Measurements from ENCODE around the gene TFDP1. TPM values are rescaled to one million over a fixed set of nuclear protein-coding genes. Genes with fewer than 3 reads are reported as not detected.

Gene TFDP1
- total and polyA plus RNA-seq, 2 of the 4 experiments (the other 2 are of a cell fraction) = 59.3 to 97.0 TPM

- Histone ChIP-seq H3K9me1 (ENCODE audit: insufficient read depth, low read length) (no peaks in the 10 kb centered on the region), H4K91ac (ENCODE audit: insufficient read depth, low read depth, low read length) (no peak overlapping the region), H3K9me3 (ENCODE audit: control insufficient read depth, insufficient read depth, low read length) (peaks cover 5% of the 10 kb centered on the region; the same call in 1 of the 2 replicates), H4K20me1 (ENCODE audit: insufficient read depth, low read length) (no peaks in the 10 kb centered on the region), H3K4me2 (ENCODE audit: low read depth, low read length) (no peak overlapping the region), H3K36me3 (ENCODE audit: control insufficient read depth, insufficient read depth, low read length) (no peaks in the 10 kb centered on the region), H3K27me3 (ENCODE audit: control insufficient read depth, insufficient read depth, low read length) (peaks cover 5% of the 10 kb centered on the region), H3K14ac (replicated peaks; ENCODE audit: low read depth, low read length) (no peak overlapping the region), H4K5ac (ENCODE audit: low read depth, low read length) (no peak overlapping the region), H3K4me3 (ENCODE audit: insufficient read depth, low read depth, low read length) (no peak overlapping the region), H2BK20ac (ENCODE audit: low read depth, low read length) (no peak overlapping the region), H3K9ac (ENCODE audit: low read depth, low read length) (no peak overlapping the region), H3K79me1 (ENCODE audit: low read depth in 1 of 2, low read length in 2 of 2) (no peaks in the 10 kb centered on the region), H2BK5ac (ENCODE audit: low read depth, low read length, poor library complexity, severe bottlenecking) (no peak overlapping the region), H2AFZ (replicated peaks; ENCODE audit: low read length, poor library complexity) (no peak overlapping the region), H2BK15ac (ENCODE audit: low read depth, low read length) (no peak overlapping the region), H3K4me1 (ENCODE audit: control insufficient read depth, insufficient read depth, low read length) (no peaks in the 10 kb centered on the region), H3K18ac (ENCODE audit: low read depth, low read length) (no peak overlapping the region), H4K8ac (ENCODE audit: low read depth in 2 of 2, low read length in 2 of 2) (no peak overlapping the region), H3K23ac (ENCODE audit: low read depth, low read length) (no peak overlapping the region), H3K4ac (ENCODE audit: low read depth, low read length) (no peak overlapping the region), H2BK120ac (ENCODE audit: low read depth, low read length) (no peak overlapping the region), H3K56ac (ENCODE audit: extremely low read depth, insufficient read depth, low read length) (no peak overlapping the region), H2AK5ac (ENCODE audit: low read depth, low read length) (no peak overlapping the region), H2AK9ac (replicated peaks; ENCODE audit: low read depth, low read length, poor library complexity) (no peak overlapping the region), H3K27ac (ENCODE audit: insufficient read depth, low read length) (no peak overlapping the region)
- POLR2A ChIA-PET (ENCODE audit: unreplicated experiment) = no interaction called here
- no TSS peak for BruUV-seq (replicated peaks)
- no peak for TF ChIP-seq MXI1 (IDR thresholded peaks at IDR 0.05; ENCODE audit: borderline replicate concordance, low read depth, low read length)
- TF ChIP-seq USF2 (IDR thresholded peaks at IDR 0.05; ENCODE audit: low read depth, low read length) = no peak
- no peak for TF ChIP-seq RCOR1 (IDR thresholded peaks at IDR 0.05; ENCODE audit: insufficient replicate concordance, low read length)
- TF ChIP-seq RAD21 (IDR thresholded peaks at IDR 0.05; ENCODE audit: low read length) = no peak
- no peak for TF ChIP-seq NFE2L2 (IDR thresholded peaks at IDR 0.05; ENCODE audit: low read depth, low read length)
- TF ChIP-seq CTCF (conservative IDR thresholded peaks at IDR 0.05; ENCODE audit: low read depth, low read length) = no peak
- TF ChIP-seq MAFK (IDR thresholded peaks at IDR 0.05; ENCODE audit: low read depth, low read length) = no peak
- no peak for TF ChIP-seq SMC3 (IDR thresholded peaks at IDR 0.05; ENCODE audit: low read depth, low read length)
- TF ChIP-seq BHLHE40 (IDR thresholded peaks at IDR 0.05; ENCODE audit: low read depth, low read length) = no peak
- no peak for TF ChIP-seq RFX5 (IDR thresholded peaks at IDR 0.05; ENCODE audit: low read depth, low read length)
- no peak for TF ChIP-seq POLR2A (IDR thresholded peaks at IDR 0.05; ENCODE audit: low read depth, low read length)
- no peak for TF ChIP-seq ELK1 (IDR thresholded peaks at IDR 0.05; ENCODE audit: borderline replicate concordance, low read depth, low read length)
- no peak for TF ChIP-seq CHD1 (IDR thresholded peaks at IDR 0.05; ENCODE audit: low read depth, low read length)
- TF ChIP-seq FOS (IDR thresholded peaks at IDR 0.05; ENCODE audit: low read depth, low read length) = no peak
- no peak for TF ChIP-seq MAZ (IDR thresholded peaks at IDR 0.05; ENCODE audit: borderline replicate concordance, low read depth, low read length)
- TF ChIP-seq CEBPB (IDR thresholded peaks at IDR 0.05; ENCODE audit: low read depth, low read length) = no peak
- no peak for DNase-seq
- no CpG with 5 or more reads among the region's 3 CpGs for WGBS, 2 experiments (ENCODE audit: extremely low coverage in 2 of 2, insufficient read length in 1 of 2)
- intact Hi-C loops (cut with micrococcal nuclease) = no loop called here
- in situ Hi-C loops (cut with MboI; ENCODE audit: low sequenced_read_pairs) = no loop called here
- no peak for ATAC-seq (ENCODE audit: low read depth)
- CTCF ChIA-PET = no interaction called here
- dilution Hi-C loops (cut with HindIII; ENCODE audit: low sequenced_read_pairs, unreplicated experiment) = no loop called here
Measured at GRCh38 chr13:113576597-113576996, 8.0 kb upstream of the TFDP1 start.
